HEK293 (cell line): ENCODE results near the gene AKAP5.
A peak's percentile ranks its signal among the peaks of the same experiment; 100 is the strongest.

ENCODE experiments used
- BCL11A ChIP-seq: fragments of 450-650 bp; formaldehyde crosslinking; IDR thresholded peaks from 2 replicates; pipeline ENCODE4 v1.5.1; 2016; ENCODE audit warnings: low read depth, missing biosample characterization, missing genetic modification characterization
- IKZF3 ChIP-seq: fragments of 450-650 bp; IDR thresholded peaks from 2 replicates; pipeline ENCODE4 v1.5.0; 2018; ENCODE audit warnings: missing biosample characterization, mild to moderate bottlenecking, missing genetic modification characterization, moderate library complexity
- OVOL3 ChIP-seq: fragments of 450-650 bp; formaldehyde crosslinking; IDR thresholded peaks from 2 replicates; pipeline ENCODE4 v1.5.1; 2016; ENCODE audit warnings: missing biosample characterization, missing genetic modification characterization
- WT1 ChIP-seq: fragments of 450-650 bp; formaldehyde crosslinking; IDR thresholded peaks from 2 replicates; pipeline ENCODE4 v1.5.1; 2016; ENCODE audit warnings: missing biosample characterization, missing genetic modification characterization
- ZBTB1 ChIP-seq: fragments of 450-650 bp; formaldehyde crosslinking; IDR thresholded peaks from 2 replicates; pipeline ENCODE4 v1.5.1; 2016; ENCODE audit warnings: missing biosample characterization, missing genetic modification characterization
- ZBTB48 ChIP-seq: fragments of 450-650 bp; formaldehyde crosslinking; IDR thresholded peaks from 2 replicates; pipeline ENCODE4 v1.5.1; 2016; ENCODE audit warnings: missing biosample characterization, missing genetic modification characterization
- ZBTB8A ChIP-seq: fragments of 450-650 bp; formaldehyde crosslinking; IDR thresholded peaks from 2 replicates; pipeline ENCODE4 v1.5.1; 2016; ENCODE audit warnings: missing biosample characterization, missing genetic modification characterization
- ZEB2 ChIP-seq: fragments of 450-650 bp; formaldehyde crosslinking; IDR thresholded peaks from 2 replicates; pipeline ENCODE4 v1.5.1; 2016; ENCODE audit warnings: missing biosample characterization, missing genetic modification characterization
- ZFP69B ChIP-seq: fragments of 450-650 bp; formaldehyde crosslinking; IDR thresholded peaks from 2 replicates; pipeline ENCODE4 v1.5.1; 2016; ENCODE audit warnings: missing biosample characterization, missing genetic modification characterization
- ZNF114 ChIP-seq: fragments of 450-650 bp; formaldehyde crosslinking; IDR thresholded peaks from 2 replicates; pipeline ENCODE4 v1.5.0; 2017; ENCODE audit warnings: missing biosample characterization, missing genetic modification characterization
- ZNF174 ChIP-seq: fragments of 450-650 bp; formaldehyde crosslinking; IDR thresholded peaks from 2 replicates; pipeline ENCODE4 v1.5.0; 2017; ENCODE audit warnings: missing biosample characterization, mild to moderate bottlenecking, missing genetic modification characterization
- ZNF202 ChIP-seq: fragments of 450-650 bp; formaldehyde crosslinking; IDR thresholded peaks from 2 replicates; pipeline ENCODE4 v1.5.1; 2016; ENCODE audit warnings: missing biosample characterization, missing genetic modification characterization, borderline replicate concordance
- ZNF24 ChIP-seq: fragments of 450-650 bp; formaldehyde crosslinking; IDR thresholded peaks from 2 replicates; pipeline ENCODE4 v1.5.1; 2016; ENCODE audit warnings: missing biosample characterization, missing genetic modification characterization
- ZNF324 ChIP-seq: fragments of 450-650 bp; formaldehyde crosslinking; IDR thresholded peaks from 2 replicates; pipeline ENCODE4 v1.5.1; 2016; ENCODE audit warnings: missing biosample characterization, missing genetic modification characterization
- ZNF350 ChIP-seq: fragments of 450-650 bp; formaldehyde crosslinking; IDR thresholded peaks from 2 replicates; pipeline ENCODE4 v1.5.0; 2017; ENCODE audit warnings: missing biosample characterization, mild to moderate bottlenecking, missing genetic modification characterization
- ZNF404 ChIP-seq: fragments of 450-650 bp; formaldehyde crosslinking; IDR thresholded peaks from 2 replicates; pipeline ENCODE4 v1.5.1; 2017; ENCODE audit warnings: missing biosample characterization, missing genetic modification characterization
- ZNF426 ChIP-seq: fragments of 450-650 bp; formaldehyde crosslinking; IDR thresholded peaks from 2 replicates; pipeline ENCODE4 v1.5.1; 2017; ENCODE audit warnings: missing biosample characterization, missing genetic modification characterization, mild to moderate bottlenecking, inconsistent platforms, moderate library complexity
- ZNF549 ChIP-seq: fragments of 450-650 bp; IDR thresholded peaks from 2 replicates; pipeline ENCODE4 v1.5.1; 2018; ENCODE audit warnings: missing biosample characterization, missing genetic modification characterization, mild to moderate bottlenecking, inconsistent platforms, moderate library complexity
- ZNF561 ChIP-seq: fragments of 450-650 bp; IDR thresholded peaks from 2 replicates; pipeline ENCODE4 v1.5.1; 2018; ENCODE audit warnings: missing biosample characterization, missing genetic modification characterization, borderline replicate concordance
- ZNF623 ChIP-seq: fragments of 450-650 bp; formaldehyde crosslinking; IDR thresholded peaks from 2 replicates; pipeline ENCODE4 v1.5.1; 2016; ENCODE audit warnings: missing biosample characterization, missing genetic modification characterization
- ZNF660 ChIP-seq: fragments of 450-650 bp; IDR thresholded peaks from 2 replicates; pipeline ENCODE4 v1.5.1; 2018; ENCODE audit warnings: missing biosample characterization, mild to moderate bottlenecking, missing genetic modification characterization
- ZNF664 ChIP-seq: fragments of 450-650 bp; formaldehyde crosslinking; IDR thresholded peaks from 2 replicates; pipeline ENCODE4 v1.5.1; 2016; ENCODE audit warnings: missing biosample characterization, missing genetic modification characterization
- TF ChIP-seq, protein P1 (sequence below): fragments of 450-650 bp; formaldehyde crosslinking; IDR thresholded peaks from 2 replicates; pipeline ENCODE4 v1.5.1; 2017; ENCODE audit warnings: missing biosample characterization, missing genetic modification characterization
- TF ChIP-seq, protein P2 (sequence below): fragments of 450-650 bp; formaldehyde crosslinking; IDR thresholded peaks from 2 replicates; pipeline ENCODE4 v1.5.1; 2016; ENCODE audit warnings: missing biosample characterization, missing genetic modification characterization
- TF ChIP-seq, protein P3 (sequence below): fragments of 450-650 bp; formaldehyde crosslinking; conservative IDR thresholded peaks from 2 replicates; pipeline ENCODE4 v1.5.1; 2016; ENCODE audit warnings: low read depth, missing biosample characterization, missing genetic modification characterization
- TF ChIP-seq, protein P4 (sequence below): fragments of 450-650 bp; formaldehyde crosslinking; IDR thresholded peaks from 2 replicates; pipeline ENCODE4 v1.5.1; 2016; ENCODE audit warnings: missing biosample characterization, missing genetic modification characterization, low read depth
- TF ChIP-seq, protein P5 (sequence below): fragments of 450-650 bp; formaldehyde crosslinking; IDR thresholded peaks from 2 replicates; pipeline ENCODE4 v1.5.1; 2016; ENCODE audit warnings: missing biosample characterization, missing genetic modification characterization

AKAP5 gene

DNA sequence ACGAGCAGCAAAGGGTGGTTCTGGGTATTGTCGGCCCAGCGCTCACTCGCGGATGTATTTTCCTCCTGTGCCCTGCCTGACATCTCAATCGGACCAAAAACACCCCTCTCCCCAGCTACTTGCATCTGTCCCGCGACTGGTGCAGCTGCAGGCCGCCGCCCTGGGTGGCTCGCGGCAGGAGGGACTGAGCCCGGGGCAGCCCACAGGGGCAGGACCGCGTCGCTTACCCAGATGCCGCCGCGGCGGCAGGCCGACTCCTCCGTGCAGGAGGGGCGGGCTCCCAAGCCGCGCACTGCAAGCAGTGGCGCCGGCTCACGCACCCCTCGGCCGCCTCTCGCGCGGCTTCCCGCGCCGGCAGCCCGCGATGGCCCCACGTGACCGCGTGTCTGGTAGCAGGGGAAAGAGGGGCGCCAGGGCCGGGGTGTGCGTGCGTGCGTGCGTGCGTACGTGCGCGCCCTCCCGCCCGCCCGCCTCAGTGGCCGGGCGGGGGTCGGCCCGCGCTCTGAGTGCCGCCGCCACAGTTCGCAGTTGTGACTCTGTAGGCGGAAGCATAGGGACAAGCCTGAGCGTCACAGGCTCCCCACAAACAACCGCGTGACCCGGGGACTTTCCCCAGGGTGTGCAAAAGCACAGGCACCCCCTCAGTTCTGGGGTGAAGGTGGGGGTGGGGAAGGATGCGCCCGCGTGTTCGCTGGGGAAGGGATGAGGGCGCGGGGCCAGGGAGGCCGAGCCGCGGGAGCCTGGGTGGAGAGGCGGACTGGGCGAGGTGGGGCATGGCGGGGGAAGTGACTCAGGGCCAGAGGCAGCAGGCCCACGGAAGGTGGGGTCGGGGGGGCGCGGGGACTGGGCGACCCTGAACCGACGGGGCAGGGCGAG, 38.4 kb downstream of the AKAP5 start, which contains the start of gene ZBTB25 (continued):
- TF ChIP-seq, protein P1, sequence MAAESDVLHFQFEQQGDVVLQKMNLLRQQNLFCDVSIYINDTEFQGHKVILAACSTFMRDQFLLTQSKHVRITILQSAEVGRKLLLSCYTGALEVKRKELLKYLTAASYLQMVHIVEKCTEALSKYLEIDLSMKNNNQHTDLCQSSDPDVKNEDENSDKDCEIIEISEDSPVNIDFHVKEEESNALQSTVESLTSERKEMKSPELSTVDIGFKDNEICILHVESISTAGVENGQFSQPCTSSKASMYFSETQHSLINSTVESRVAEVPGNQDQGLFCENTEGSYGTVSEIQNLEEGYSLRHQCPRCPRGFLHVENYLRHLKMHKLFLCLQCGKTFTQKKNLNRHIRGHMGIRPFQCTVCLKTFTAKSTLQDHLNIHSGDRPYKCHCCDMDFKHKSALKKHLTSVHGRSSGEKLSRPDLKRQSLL (tag by site-specific recombination): 0 out of 2 replicates have a peak, but pooled peaks have one; percentile 12
- TF ChIP-seq, protein P2, sequence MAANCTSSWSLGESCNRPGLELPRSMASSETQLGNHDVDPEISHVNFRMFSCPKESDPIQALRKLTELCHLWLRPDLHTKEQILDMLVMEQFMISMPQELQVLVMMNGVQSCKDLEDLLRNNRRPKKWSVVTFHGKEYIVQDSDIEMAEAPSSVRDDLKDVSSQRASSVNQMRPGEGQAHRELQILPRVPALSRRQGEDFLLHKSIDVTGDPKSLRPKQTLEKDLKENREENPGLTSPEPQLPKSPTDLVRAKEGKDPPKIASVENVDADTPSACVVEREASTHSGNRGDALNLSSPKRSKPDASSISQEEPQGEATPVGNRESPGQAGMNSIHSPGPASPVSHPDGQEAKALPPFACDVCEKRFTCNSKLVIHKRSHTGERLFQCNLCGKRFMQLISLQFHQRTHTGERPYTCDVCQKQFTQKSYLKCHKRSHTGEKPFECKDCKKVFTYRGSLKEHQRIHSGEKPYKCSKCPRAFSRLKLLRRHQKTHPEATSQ (tag by site-specific recombination): peak; percentile 68; the same call in 1 of the 2 replicates
- TF ChIP-seq ZNF664 (no peak), ZNF350 (tag by site-specific recombination) (no peak), ZNF324 (tag by site-specific recombination) (no peak; the same call in 1 of the 2 replicates), OVOL3 (0 out of 2 replicates have a peak, but pooled peaks have one; percentile 11), ZBTB1 (tag by site-specific recombination) (0 out of 2 replicates have a peak, but pooled peaks have one; percentile 0), ZNF202 (no peak), ZBTB48 (peak; percentile 62), ZNF561 (tag by site-specific recombination) (peak; percentile 58; the same call in 1 of the 2 replicates), ZNF404 (tag by site-specific recombination) (no peak), ZNF549 (tag by site-specific recombination) (no peak), ZNF623 (tag by site-specific recombination) (no peak), ZBTB8A (tag by site-specific recombination) (peak; percentile 72), WT1 (tag by site-specific recombination) (no peak), ZNF426 (no peak), ZNF660 (tag by site-specific recombination) (no peak; the same call in 1 of the 2 replicates), ZNF114 (tag by site-specific recombination) (no peak), BCL11A (tag by site-specific recombination) (peak; percentile 66; the same call in 1 of the 2 replicates), ZNF174 (no peak), ZEB2 (no peak), IKZF3 (tag by site-specific recombination) (no peak), ZFP69B (no peak), ZNF24 (tag by site-specific recombination) (0 out of 2 replicates have a peak, but pooled peaks have one; percentile 19)
- TF ChIP-seq, protein P3, sequence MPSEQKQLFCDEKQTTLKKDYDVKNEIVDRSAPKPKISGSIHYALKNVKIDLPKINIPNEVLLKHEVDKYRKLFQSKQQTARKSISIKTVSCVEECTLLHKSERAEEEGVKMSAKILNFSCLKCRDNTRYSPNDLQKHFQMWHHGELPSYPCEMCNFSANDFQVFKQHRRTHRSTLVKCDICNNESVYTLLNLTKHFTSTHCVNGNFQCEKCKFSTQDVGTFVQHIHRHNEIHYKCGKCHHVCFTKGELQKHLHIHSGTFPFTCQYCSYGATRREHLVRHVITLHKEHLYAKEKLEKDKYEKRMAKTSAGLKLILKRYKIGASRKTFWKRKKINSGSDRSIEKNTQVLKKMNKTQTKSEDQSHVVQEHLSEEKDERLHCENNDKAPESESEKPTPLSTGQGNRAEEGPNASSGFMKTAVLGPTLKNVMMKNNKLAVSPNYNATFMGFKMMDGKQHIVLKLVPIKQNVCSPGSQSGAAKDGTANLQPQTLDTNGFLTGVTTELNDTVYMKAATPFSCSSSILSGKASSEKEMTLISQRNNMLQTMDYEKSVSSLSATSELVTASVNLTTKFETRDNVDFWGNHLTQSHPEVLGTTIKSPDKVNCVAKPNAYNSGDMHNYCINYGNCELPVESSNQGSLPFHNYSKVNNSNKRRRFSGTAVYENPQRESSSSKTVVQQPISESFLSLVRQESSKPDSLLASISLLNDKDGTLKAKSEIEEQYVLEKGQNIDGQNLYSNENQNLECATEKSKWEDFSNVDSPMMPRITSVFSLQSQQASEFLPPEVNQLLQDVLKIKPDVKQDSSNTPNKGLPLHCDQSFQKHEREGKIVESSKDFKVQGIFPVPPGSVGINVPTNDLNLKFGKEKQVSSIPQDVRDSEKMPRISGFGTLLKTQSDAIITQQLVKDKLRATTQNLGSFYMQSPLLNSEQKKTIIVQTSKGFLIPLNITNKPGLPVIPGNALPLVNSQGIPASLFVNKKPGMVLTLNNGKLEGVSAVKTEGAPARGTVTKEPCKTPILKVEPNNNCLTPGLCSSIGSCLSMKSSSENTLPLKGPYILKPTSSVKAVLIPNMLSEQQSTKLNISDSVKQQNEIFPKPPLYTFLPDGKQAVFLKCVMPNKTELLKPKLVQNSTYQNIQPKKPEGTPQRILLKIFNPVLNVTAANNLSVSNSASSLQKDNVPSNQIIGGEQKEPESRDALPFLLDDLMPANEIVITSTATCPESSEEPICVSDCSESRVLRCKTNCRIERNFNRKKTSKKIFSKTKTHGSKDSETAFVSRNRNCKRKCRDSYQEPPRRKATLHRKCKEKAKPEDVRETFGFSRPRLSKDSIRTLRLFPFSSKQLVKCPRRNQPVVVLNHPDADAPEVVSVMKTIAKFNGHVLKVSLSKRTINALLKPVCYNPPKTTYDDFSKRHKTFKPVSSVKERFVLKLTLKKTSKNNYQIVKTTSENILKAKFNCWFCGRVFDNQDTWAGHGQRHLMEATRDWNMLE (tag by site-specific recombination): no peak
- TF ChIP-seq, protein P4, sequence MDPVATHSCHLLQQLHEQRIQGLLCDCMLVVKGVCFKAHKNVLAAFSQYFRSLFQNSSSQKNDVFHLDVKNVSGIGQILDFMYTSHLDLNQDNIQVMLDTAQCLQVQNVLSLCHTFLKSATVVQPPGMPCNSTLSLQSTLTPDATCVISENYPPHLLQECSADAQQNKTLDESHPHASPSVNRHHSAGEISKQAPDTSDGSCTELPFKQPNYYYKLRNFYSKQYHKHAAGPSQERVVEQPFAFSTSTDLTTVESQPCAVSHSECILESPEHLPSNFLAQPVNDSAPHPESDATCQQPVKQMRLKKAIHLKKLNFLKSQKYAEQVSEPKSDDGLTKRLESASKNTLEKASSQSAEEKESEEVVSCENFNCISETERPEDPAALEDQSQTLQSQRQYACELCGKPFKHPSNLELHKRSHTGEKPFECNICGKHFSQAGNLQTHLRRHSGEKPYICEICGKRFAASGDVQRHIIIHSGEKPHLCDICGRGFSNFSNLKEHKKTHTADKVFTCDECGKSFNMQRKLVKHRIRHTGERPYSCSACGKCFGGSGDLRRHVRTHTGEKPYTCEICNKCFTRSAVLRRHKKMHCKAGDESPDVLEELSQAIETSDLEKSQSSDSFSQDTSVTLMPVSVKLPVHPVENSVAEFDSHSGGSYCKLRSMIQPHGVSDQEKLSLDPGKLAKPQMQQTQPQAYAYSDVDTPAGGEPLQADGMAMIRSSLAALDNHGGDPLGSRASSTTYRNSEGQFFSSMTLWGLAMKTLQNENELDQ (tag by site-specific recombination): no peak
- TF ChIP-seq, protein P5, sequence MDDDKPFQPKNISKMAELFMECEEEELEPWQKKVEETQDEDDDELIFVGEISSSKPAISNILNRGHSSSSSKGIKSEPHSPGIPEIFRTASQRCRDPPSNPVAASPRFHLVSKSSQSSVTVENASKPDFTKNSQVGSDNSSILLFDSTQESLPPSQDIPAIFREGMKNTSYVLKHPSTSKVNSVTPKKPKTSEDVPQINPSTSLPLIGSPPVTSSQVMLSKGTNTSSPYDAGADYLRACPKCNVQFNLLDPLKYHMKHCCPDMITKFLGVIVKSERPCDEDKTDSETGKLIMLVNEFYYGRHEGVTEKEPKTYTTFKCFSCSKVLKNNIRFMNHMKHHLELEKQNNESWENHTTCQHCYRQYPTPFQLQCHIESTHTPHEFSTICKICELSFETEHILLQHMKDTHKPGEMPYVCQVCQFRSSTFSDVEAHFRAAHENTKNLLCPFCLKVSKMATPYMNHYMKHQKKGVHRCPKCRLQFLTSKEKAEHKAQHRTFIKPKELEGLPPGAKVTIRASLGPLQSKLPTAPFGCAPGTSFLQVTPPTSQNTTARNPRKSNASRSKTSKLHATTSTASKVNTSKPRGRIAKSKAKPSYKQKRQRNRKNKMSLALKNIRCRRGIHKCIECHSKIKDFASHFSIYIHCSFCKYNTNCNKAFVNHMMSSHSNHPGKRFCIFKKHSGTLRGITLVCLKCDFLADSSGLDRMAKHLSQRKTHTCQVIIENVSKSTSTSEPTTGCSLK (tag by site-specific recombination): no peak
